ENCODE results near the gene BAMBI.

The BAMBI gene

GRCh38 chr10:28633750-28634149 lies 43.6 kb upstream of the BAMBI start:
- CTCF ChIA-PET: interaction anchor here (0.8 kb wide), 1 partner anchor 18 kb away, joined by 4 read pairs; no protein-coding TSS in a partner anchor
- no peaks in the 10 kb centered on the region for H3K4me1 ChIP-seq (ENCODE audit: control insufficient read depth, insufficient read depth, low read length)
- POLR2A ChIA-PET: no interaction called here

GRCh38 chr10:28637346-28637745 lies 40.0 kb upstream of the BAMBI start:
- Histone ChIP-seq H3K4me1 (ENCODE audit: control insufficient read depth, insufficient read depth, low read length) (no peaks in the 10 kb centered on the region), H3K27ac (ENCODE audit: extremely low read depth, low read depth, low read length) (no peak overlapping the region), H3K36me3 (ENCODE audit: control insufficient read depth in 2 of 2, insufficient read depth in 1 of 2, low read length in 2 of 2) (no peaks in the 10 kb centered on the region), H3K9me3 (ENCODE audit: control insufficient read depth, insufficient read depth, low read depth, low read length) (no peaks in the 10 kb centered on the region), H3K4me3 (ENCODE audit: low read depth, low read length) (no peak overlapping the region)
- ChIA-PET CTCF (interaction anchor here (0.6 to 2.0 kb wide), 3 partner anchors 9 to 27 kb away, joined by 3 to 6 read pairs (median 5); no protein-coding TSS in a partner anchor), POLR2A (no interaction called here)
- TF ChIP-seq ZNF157 (tag by site-specific recombination; IDR thresholded peaks at IDR 0.05): no peak
- TF ChIP-seq ZNF514 (tag by site-specific recombination; IDR thresholded peaks at IDR 0.05): no peak
- TF ChIP-seq, protein P1, sequence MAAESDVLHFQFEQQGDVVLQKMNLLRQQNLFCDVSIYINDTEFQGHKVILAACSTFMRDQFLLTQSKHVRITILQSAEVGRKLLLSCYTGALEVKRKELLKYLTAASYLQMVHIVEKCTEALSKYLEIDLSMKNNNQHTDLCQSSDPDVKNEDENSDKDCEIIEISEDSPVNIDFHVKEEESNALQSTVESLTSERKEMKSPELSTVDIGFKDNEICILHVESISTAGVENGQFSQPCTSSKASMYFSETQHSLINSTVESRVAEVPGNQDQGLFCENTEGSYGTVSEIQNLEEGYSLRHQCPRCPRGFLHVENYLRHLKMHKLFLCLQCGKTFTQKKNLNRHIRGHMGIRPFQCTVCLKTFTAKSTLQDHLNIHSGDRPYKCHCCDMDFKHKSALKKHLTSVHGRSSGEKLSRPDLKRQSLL (tag by site-specific recombination; IDR thresholded peaks at IDR 0.05): no peak
- TF ChIP-seq ZNF473 (tag by site-specific recombination; IDR thresholded peaks at IDR 0.05): no peak
- no peak for TF ChIP-seq ZNF670 (tag by site-specific recombination; IDR thresholded peaks at IDR 0.05; ENCODE audit: low read depth)
- TF ChIP-seq, protein P2, sequence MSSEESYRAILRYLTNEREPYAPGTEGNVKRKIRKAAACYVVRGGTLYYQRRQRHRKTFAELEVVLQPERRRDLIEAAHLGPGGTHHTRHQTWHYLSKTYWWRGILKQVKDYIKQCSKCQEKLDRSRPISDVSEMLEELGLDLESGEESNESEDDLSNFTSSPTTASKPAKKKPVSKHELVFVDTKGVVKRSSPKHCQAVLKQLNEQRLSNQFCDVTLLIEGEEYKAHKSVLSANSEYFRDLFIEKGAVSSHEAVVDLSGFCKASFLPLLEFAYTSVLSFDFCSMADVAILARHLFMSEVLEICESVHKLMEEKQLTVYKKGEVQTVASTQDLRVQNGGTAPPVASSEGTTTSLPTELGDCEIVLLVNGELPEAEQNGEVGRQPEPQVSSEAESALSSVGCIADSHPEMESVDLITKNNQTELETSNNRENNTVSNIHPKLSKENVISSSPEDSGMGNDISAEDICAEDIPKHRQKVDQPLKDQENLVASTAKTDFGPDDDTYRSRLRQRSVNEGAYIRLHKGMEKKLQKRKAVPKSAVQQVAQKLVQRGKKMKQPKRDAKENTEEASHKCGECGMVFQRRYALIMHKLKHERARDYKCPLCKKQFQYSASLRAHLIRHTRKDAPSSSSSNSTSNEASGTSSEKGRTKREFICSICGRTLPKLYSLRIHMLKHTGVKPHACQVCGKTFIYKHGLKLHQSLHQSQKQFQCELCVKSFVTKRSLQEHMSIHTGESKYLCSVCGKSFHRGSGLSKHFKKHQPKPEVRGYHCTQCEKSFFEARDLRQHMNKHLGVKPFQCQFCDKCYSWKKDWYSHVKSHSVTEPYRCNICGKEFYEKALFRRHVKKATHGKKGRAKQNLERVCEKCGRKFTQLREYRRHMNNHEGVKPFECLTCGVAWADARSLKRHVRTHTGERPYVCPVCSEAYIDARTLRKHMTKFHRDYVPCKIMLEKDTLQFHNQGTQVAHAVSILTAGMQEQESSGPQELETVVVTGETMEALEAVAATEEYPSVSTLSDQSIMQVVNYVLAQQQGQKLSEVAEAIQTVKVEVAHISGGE (tag by site-specific recombination; conservative IDR thresholded peaks at IDR 0.05; ENCODE audit: low read depth): no peak
- no peak for TF ChIP-seq ZNF140 (tag by site-specific recombination; IDR thresholded peaks at IDR 0.05)
- no peak for TF ChIP-seq ZNF623 (tag by site-specific recombination; IDR thresholded peaks at IDR 0.05)
- TF ChIP-seq ZNF76 (tag by site-specific recombination; IDR thresholded peaks at IDR 0.05; ENCODE audit: borderline replicate concordance, low read depth): no peak
- TF ChIP-seq ZNF596 (tag by site-specific recombination; IDR thresholded peaks at IDR 0.05): no peak

More at GRCh38 chr10:28633750-28634149, 43.6 kb upstream of the BAMBI start:
- Histone ChIP-seq H3K4me3 (ENCODE audit: low read depth, low read length) (no peak overlapping the region), H3K9me3 (ENCODE audit: control insufficient read depth, insufficient read depth, low read depth, low read length) (no peaks in the 10 kb centered on the region), H3K36me3 (ENCODE audit: control insufficient read depth in 2 of 2, insufficient read depth in 1 of 2, low read length in 2 of 2) (no peaks in the 10 kb centered on the region), H3K27ac (ENCODE audit: extremely low read depth, low read depth, low read length) (no peak overlapping the region)
- TF ChIP-seq ZNF549 (tag by site-specific recombination; IDR thresholded peaks at IDR 0.05): peak; percentile 80
- no peak for TF ChIP-seq ZBTB21 (tag by site-specific recombination; IDR thresholded peaks at IDR 0.05)
- peak; percentile 19; the same call in 1 of the 2 replicates for TF ChIP-seq OSR2 (tag by site-specific recombination; IDR thresholded peaks at IDR 0.05)
- TF ChIP-seq ZNF449 (tag by site-specific recombination; IDR thresholded peaks at IDR 0.05): peak; percentile 94
- TF ChIP-seq ZBTB8A (tag by site-specific recombination; IDR thresholded peaks at IDR 0.05): peak; percentile 38; the same call in 1 of the 2 replicates

DNA sequence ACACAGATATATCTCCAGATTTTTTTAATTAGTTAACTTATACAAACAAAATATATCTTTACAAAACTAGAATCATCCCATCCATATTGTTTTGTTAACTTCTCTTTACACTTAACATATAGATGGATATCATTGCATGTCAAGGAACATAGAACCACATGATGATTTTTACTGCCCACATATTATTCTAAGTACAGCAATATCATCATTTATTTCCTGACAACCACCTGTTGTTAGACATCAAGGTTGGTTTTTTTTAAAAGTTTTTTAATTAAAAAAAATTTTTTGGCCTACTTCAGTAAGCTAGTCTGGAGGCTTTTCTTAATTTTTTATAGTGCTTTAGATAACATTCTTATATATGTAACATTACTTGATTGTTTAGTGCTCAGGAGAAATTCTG lies 38.9 kb upstream of the BAMBI start:
- ChIA-PET POLR2A (interaction anchor here (0.6 kb wide), 1 partner anchor 408 kb away, joined by 3 read pairs; no protein-coding TSS in a partner anchor), CTCF (interaction anchor here (0.6 to 1.6 kb wide), 3 partner anchors 26 to 874 kb away, joined by 3 to 6 read pairs (median 4); no protein-coding TSS in a partner anchor)
- Histone ChIP-seq H3K36me3 (ENCODE audit: control insufficient read depth in 2 of 2, insufficient read depth in 1 of 2, low read length in 2 of 2) (no peaks in the 10 kb centered on the region), H3K4me1 (ENCODE audit: control insufficient read depth, insufficient read depth, low read length) (no peaks in the 10 kb centered on the region), H3K27ac (ENCODE audit: extremely low read depth, low read depth, low read length) (no peak overlapping the region), H3K9me3 (ENCODE audit: control insufficient read depth, insufficient read depth, low read depth, low read length) (no peaks in the 10 kb centered on the region), H3K4me3 (ENCODE audit: low read depth, low read length) (no peak overlapping the region)
- TF ChIP-seq SCRT2 (tag by site-specific recombination; IDR thresholded peaks at IDR 0.05) (peak; percentile 64), ZNF169 (tag by site-specific recombination; IDR thresholded peaks at IDR 0.05) (no peak), SETDB1 (IDR thresholded peaks at IDR 0.05; ENCODE audit: insufficient read length, low read length) (peak; percentile 59)
